HG02852 (cell line): ENCODE results near the gene GCH1.
"Not testable (repeated sequence)": the region's sequence is repeated elsewhere in the genome, so short reads cannot be mapped to it uniquely, and the experiment has no call there.

Experiments used
- ATAC-seq: cut with Tn5 transposase; IDR thresholded peaks from one replicate; pipeline ENCODE4 v1.9.1; 2021; ENCODE audit warnings: mild to moderate bottlenecking, moderate library complexity; ENCODE audit not compliant: unreplicated experiment

GCH1 gene

DNA sequence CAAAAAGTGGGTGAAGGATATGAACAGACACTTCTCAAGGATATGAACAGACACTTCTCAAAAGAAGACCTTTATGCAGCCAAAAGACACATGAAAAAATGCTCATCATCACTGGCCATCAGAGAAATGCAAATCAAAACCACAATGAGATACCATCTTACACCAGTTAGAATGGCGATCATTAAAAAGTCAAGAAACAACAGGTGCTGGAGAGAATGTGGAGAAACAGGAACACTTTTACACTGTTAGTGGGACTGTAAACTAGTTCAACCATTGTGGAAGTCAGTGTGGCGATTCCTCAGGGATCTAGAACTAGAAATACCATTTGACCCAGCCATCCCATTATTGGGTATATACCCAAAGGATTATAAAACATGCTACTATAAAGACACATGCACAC, 27.0 kb downstream of the GCH1 start:
- not testable (repeated sequence) for ATAC-seq

DNA sequence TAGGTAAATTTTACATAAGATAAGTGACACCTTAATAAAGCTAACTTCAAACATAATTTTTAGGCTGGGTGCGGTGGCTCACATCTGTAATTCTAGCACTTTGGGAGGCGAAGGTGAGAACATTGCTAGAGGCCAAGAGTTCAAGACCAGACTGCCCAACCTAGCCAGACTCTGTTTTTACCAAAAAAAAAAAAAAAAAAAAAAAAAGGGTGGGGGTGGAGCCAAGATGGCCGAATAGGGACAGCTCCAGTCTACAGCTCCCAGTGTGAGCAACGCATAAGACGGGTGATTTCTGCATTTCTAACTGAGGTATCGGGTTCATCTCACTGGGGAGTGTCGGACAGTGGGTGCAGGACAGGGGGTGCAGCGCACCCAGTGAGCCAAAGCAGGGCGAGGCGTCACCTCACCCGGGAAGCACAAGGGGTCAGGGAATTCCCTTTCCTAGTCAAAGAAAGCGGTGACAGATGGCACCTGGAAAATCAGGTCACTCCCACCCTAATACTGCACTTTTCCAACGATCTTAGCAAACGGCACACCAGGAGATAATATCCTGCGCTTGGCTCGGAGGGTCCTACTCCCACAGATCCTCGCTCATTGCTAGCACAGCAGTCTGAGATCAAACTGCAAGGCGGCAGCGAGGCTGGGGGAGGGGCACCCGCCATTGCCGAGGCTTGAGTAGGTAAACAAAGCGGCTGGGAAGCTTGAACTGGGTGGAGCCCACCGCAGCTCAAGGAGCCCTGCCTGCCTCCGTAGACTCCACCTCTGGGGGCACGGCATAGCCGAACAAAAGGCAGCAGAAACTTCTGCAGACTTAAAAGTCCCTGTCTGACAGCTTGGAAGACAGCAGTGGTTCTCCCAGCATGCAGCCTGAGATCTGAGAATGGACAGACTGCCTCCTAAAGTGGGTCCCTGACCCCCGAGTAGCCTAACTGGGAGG, 32.2 kb downstream of the GCH1 start:
- not testable (repeated sequence) for ATAC-seq

- no peak for ATAC-seq
These were observed 35.6 kb downstream of the GCH1 start for GRCh38 chr14:54867011-54867410.

DNA sequence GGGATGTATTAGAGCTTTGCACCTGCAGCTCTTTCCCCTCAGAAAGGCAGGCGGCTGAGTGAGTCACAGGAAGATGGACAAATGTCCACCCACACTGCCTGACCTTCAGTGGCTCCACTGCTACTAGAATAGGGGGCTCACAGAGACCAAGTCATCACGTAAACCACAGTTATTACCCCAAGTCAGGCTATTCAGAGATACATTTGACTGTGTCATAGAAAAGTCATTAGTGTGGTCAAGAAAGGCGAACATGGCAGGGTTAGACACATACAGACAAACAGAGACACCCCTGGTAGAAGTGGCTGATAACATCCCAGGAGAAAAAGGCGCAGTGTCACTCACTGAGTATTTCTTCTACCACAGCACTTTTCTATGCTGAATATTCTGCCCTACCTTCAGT, 36.0 kb downstream of the GCH1 start:
- ATAC-seq, result no peak

DNA sequence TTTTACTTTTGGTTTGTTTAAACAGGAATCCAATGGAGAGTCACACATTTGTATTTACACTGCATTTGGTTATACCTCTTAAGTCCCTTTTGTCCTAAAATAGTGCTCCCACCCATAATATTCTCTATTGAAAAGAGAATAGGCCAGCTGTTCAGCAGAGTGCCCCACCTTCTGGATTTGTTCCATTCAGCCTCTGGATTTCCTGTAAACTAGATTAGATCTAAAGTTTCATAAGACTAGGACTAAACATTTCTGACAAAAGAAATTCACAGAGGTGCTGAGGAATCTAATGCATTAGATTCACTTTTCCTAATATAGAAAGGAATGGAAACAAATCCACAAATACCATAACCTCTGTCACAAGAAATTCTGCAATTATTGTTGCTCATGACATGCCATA, 38.1 kb downstream of the GCH1 start:
- ATAC-seq, result no peak

GRCh38 chr14:54857830-54858269, 44.8 kb downstream of the GCH1 start:
- peak; percentile 71 for ATAC-seq

GRCh38 chr14:54856152-54856551, 46.5 kb downstream of the GCH1 start:
- ATAC-seq, result no peak

DNA sequence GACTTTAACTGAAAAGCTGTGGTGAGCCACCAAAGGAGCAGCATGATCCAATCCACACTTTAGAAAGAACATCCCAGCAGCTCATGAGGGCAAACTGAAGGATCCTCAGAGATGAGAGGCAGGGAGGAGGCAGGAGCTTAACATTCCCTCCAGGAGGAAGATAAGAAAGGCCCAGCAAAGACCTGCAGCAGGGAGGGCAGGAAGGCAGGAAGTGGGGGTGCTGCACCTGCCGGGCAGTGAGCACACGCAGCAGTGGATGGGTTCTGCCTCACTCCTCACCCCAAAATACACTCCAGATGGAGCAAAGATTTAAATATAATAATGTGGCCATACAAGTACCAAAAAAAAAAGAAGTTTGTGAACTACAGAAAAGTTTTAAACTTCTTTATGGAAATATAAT, 48.4 kb downstream of the GCH1 start:
- ATAC-seq, result peak; percentile 69

DNA sequence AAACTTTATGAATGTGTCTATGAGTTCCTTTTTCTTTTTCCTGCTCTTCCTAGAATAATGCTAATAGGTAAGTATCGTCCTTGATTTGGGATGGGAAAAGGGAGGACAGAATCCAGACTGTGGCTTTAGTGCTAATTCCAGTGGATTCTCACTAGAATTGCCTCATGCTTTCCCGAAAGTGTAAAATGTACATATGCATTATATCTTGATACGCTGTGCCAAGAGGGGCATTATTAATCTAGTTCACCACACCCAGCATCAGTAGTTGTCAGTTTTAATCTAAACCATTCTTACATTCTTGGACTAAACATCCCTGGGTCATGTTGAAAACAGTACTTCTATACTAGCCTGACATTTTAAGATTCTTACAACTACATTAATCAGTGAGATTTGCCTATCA, 49.3 kb downstream of the GCH1 start:
- ATAC-seq, result no peak

- no peak for ATAC-seq
These were observed 50.4 kb downstream of the GCH1 start for GRCh38 chr14:54852215-54852614.

- ATAC-seq, result no peak
These were observed 53.7 kb downstream of the GCH1 start for GRCh38 chr14:54848910-54849309.

GRCh38 chr14:54845641-54846040, 57.0 kb downstream of the GCH1 start:
- no peak for ATAC-seq

DNA sequence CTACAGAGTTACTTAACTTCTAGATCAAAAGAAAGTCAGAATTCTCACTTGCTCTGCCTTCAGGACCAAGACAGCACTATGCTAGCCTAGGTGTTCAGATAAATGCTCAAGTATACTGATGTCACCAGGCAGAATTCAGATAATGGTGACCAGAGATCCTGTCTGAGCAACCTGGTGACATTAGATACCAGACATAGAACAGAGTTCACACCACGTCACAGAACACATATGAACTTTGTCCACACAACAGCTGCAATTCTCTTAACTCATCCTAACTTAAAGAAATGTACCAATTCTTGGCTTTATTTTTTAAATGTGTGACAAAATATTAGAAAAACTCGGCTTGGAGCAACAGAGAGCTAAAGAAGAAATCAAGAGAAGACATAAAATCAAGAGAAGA, 58.1 kb downstream of the GCH1 start:
- no peak for ATAC-seq

DNA sequence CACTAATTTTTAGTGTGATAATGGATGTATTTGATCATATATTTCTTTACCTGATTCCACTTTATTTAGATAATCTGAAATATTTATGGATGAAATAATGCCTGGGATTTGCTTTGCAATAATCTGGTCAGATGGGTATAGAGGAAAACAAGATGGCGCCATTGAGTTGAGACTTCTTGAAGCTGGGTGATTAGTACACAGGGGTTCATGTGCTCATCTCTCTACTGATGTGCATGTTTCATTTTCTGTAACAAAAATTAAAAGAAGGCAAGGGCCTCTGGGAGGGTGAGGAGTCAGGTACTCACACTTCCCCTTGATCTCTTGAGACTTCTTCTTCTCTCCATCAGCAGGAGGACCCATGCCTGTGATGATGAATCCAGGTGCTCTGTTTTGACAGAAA, 61.8 kb downstream of the GCH1 start:
- ATAC-seq, result no peak

DNA sequence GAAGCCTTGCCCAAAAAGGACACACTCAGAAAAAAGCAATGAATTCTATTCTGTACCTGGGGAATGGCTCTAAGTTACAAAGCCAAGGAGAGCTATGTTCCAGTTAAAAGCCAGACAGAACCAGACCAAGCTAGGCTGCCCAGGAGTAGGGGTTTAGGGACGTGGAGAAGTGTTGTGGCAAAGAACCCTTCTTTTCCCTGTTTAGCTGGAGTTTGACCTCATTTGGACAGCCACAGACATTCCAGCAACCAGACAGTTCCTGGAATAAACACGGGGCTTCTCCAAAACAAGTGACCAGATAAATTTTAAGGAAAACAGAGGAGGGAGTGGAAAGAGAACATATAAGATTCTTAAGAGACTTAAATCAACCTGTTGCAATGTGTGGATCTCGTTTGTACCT, 62.3 kb downstream of the GCH1 start:
- ATAC-seq, result no peak

DNA sequence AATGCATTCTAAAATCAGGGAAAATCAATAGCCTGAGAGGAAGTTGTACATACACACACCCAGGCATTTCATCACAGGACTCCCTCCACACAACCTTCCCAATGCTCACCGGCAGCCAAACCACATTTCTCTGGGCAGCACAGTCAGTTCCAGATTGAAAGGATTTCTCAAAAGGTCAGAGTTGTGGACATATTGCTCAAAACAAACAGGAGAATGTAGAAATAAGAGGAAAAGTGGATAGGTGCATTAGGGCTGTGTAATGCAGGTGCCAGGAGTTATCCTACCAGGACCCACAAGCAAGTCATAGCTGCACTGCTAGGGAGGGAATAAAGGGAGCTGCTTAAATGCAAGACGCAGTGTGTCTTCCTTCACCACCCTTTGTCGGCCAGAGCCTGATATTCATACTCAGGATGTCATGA, 62.9 kb downstream of the GCH1 start:
- ATAC-seq, result no peak

DNA sequence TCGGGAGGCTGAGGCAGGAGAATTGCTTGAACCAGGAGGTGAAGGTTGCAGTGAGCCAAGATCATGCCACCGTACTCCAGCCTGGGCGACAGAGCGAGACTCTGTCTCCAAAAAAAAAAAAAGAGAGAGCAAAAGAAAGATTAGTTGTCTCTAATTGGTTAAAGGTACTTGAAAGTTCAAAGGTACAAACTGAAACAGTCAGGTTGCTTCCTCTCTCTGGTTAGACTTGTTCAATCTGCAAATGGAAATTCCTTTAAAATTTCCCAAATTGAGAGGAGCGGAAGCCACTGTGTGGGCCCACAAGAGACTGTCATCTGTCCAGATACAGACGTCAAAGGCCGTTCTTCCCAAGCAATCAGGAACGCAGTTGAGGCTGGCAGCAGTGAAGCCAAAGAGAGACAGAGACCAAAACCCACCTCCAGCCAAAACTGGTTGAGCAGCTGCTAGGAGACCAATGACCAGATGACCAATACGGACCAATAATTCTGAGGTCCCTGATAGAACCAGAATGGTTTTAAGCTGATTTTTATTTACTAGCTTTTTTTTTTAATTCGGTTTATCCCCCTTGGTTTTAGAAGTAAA, 63.6 kb downstream of the GCH1 start:
- ATAC-seq, result no peak

DNA sequence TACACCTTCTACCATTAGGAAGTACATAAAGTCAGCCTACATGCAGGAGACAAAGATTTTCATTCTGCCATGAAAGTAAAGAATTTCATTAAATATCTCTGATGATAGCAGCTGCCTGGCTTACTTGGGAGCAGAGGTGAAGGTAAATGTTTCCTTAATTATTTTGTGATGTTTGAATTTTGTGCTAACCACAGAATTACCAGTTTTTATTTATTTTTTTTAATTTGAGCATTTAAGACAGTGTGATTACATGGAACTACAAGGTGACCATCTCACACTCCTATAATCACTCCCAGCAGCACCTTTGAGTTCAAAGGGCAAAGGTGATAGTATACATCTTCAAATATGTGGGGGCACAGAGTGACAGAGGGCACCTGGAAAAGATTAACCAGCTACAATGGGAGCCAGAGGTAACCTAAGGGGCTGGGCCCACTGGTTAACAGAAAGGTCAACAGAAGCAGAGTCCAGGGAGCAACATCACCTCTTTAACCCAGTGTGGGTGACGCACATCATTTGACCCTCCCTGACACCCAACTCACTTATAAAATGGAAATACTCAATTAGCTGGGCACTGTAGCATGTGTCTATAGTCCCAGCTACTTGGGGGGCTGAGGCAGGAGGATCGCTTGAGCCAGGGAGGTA, 65.0 kb downstream of the GCH1 start:
- no peak for ATAC-seq

GRCh38 chr14:54836231-54836630, 66.4 kb downstream of the GCH1 start:
- ATAC-seq, result no peak

DNA sequence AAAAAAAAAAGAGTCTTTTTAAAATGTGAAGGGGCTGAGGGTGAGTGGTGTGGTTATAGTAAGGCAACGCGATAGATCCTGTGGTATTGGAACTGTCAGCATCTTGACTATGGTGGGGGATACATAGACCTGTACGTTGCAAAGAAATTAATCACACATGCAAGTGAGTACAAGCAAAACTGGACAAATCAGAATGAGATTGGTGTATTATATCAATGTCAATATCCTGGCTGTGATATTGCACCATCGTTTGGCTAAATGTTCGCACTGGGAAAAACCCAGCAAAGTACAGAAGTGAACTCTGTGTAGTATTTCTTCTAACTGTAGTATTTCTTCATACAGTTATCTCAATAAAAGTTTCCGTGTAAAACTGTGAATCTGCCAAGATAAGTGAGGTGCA, 67.9 kb downstream of the GCH1 start:
- no peak for ATAC-seq

DNA sequence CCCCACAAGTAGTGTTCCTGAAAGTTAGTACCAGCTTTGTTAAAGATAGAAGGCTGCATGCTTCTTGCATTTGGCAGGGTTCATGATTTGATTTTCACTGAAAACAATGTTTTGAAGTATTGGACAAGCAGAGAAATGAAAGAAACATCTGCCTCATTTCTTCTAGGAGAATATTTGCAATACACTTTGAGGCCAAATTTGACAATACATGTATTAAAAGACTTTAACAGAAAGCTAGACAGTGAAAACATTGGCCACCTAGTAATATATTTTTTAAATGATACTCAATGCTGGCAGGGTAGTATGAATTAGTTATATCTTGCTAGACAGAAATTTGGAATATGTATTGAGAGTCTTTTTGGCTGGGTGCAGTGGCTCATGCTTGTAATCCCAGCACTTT, 68.5 kb downstream of the GCH1 start:
- ATAC-seq, result no peak

- no peak for ATAC-seq
These were observed 72.0 kb downstream of the GCH1 start for GRCh38 chr14:54830650-54831049.
